ENCODE data around the gene H19.

DNA sequence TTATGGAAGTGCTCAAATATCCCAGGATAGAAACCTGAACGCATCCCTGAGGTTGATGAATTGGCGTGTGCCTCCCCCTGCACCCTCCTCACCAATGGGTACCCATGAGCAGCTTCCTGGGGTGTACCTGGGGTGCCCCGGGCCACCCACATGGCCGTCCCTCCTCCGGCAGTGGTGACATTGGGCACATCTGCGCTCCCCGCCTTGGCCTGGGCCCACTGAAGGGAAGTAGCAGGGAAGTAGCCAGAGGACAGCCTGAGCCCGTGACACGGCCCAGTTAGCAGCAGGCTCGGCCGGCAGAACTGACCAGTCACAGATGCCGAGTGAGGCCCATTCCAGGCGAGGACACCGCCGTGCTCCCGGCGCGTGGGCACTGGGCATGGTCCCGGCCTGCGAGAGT is 33.8 kb downstream of the H19 start:
- TF ChIP-seq, protein P1, sequence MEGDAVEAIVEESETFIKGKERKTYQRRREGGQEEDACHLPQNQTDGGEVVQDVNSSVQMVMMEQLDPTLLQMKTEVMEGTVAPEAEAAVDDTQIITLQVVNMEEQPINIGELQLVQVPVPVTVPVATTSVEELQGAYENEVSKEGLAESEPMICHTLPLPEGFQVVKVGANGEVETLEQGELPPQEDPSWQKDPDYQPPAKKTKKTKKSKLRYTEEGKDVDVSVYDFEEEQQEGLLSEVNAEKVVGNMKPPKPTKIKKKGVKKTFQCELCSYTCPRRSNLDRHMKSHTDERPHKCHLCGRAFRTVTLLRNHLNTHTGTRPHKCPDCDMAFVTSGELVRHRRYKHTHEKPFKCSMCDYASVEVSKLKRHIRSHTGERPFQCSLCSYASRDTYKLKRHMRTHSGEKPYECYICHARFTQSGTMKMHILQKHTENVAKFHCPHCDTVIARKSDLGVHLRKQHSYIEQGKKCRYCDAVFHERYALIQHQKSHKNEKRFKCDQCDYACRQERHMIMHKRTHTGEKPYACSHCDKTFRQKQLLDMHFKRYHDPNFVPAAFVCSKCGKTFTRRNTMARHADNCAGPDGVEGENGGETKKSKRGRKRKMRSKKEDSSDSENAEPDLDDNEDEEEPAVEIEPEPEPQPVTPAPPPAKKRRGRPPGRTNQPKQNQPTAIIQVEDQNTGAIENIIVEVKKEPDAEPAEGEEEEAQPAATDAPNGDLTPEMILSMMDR (IDR thresholded peaks at IDR 0.05; ENCODE audit: low read depth, low read length, poor library complexity, severe bottlenecking): no peak
- TF ChIP-seq EZH2phosphoT487 (IDR thresholded peaks at IDR 0.05; ENCODE audit: borderline replicate concordance, low read length): no peak

All from DOHH2 (cell line).